MCF 10A (cell line): ENCODE measurements around the gene PLXDC2. TPM values are rescaled to one million over a fixed set of nuclear protein-coding genes. Genes with fewer than 3 reads are reported as not detected.

Source experiments
- BruUV-seq: library from RNA; stranded (reverse); fragments of 400-500 nt; replicated peaks from 2 replicates; lab custom pipeline; 2021; lab: Mats Ljungman, UMichigan
- CTCF ChIA-PET: fragments of 300-600 bp; sonication (Branson Sonifier 250); formaldehyde crosslinking; extraction: SDS; loops from one replicate; lab custom pipeline; 2021; ENCODE audit warnings: antibody characterized with exemption, inconsistent platforms; lab: Yijun Ruan, JAX
- POLR2A ChIA-PET: fragments of 300-600, 350-650 bp; sonication (Branson Sonifier 250); formaldehyde crosslinking; extraction: SDS; loops from one replicate; lab custom pipeline; 2020; ENCODE audit warnings: antibody characterized with exemption, inconsistent platforms; lab: Yijun Ruan, JAX
- DNase-seq: peaks from one replicate; pipeline ENCODE4 v3.0.0-alpha.2; 2018; ENCODE audit not compliant: unreplicated experiment
- H3K27ac Mint-ChIP-seq: one replicate; pipeline ENCODE4 v1.8.0; 2022; ENCODE audit warnings: mild to moderate bottlenecking, low read depth, mixed read lengths; ENCODE audit not compliant: unreplicated experiment
- H3K27me3 Mint-ChIP-seq: one replicate; pipeline ENCODE4 v1.8.0; 2022; ENCODE audit warnings: mixed read lengths; ENCODE audit not compliant: insufficient read depth, unreplicated experiment
- H3K36me3 Mint-ChIP-seq: one replicate; pipeline ENCODE4 v1.8.0; 2022; ENCODE audit warnings: mild to moderate bottlenecking, moderate library complexity, mixed read lengths; ENCODE audit not compliant: insufficient read depth, unreplicated experiment
- H3K4me1 Mint-ChIP-seq: one replicate; pipeline ENCODE4 v1.8.0; 2022; ENCODE audit warnings: mixed read lengths; ENCODE audit not compliant: insufficient read depth, unreplicated experiment
- H3K4me3 Mint-ChIP-seq: one replicate; pipeline ENCODE4 v1.8.0; 2022; ENCODE audit warnings: mild to moderate bottlenecking, moderate library complexity, mixed read lengths; ENCODE audit not compliant: unreplicated experiment
- H3K9me3 Mint-ChIP-seq: one replicate; pipeline ENCODE4 v1.8.0; 2022; ENCODE audit warnings: mixed read lengths; ENCODE audit not compliant: unreplicated experiment
- CTCF ChIP-seq: fragments of 200-600 bp; IDR thresholded peaks from one replicate; pipeline ENCODE4 v1.8.0; 2022; ENCODE audit warnings: antibody characterized with exemption, mild to moderate bottlenecking; ENCODE audit not compliant: unreplicated experiment
- intact Hi-C: fragments of 100-400 bp; cut with micrococcal nuclease; formaldehyde crosslinking; loops from 2 replicates; pipeline ENCODE4 v1.14.1; 2022
- total RNA-seq: library from RNA; stranded (reverse); gene quantifications from 2 replicates; pipeline ENCODE4 v1.2.3, GENCODE V29; 2022

The PLXDC2 gene
- total RNA-seq, 1 experiment from 2014 or later: 23.3 TPM

GRCh38 chr10:19977097-19977521, 160.9 kb downstream of the PLXDC2 start:
- Mint-ChIP-seq H3K36me3 (no peaks in the 10 kb centered on the region), H3K9me3 (peaks cover 9% of the 10 kb centered on the region), H3K4me1 (no peaks in the 10 kb centered on the region), H3K4me3 (no peak overlapping the region), H3K27me3 (no peaks in the 10 kb centered on the region), H3K27ac (no peak overlapping the region)
- CTCF ChIA-PET: no interaction called here
- DNase-seq: no peak
- POLR2A ChIA-PET: no interaction called here
- no peak for TF ChIP-seq CTCF
- no TSS peak for BruUV-seq
- intact Hi-C loops: no loop called here

- no peak overlapping the region for H3K27ac Mint-ChIP-seq
- POLR2A ChIA-PET: no interaction called here
- TF ChIP-seq CTCF: no peak
- no peaks in the 10 kb centered on the region for H3K36me3 Mint-ChIP-seq
- no peaks in the 10 kb centered on the region for H3K27me3 Mint-ChIP-seq
- H3K9me3 Mint-ChIP-seq: peaks cover 9% of the 10 kb centered on the region
- H3K4me1 Mint-ChIP-seq: no peaks in the 10 kb centered on the region
- no TSS peak for BruUV-seq
- CTCF ChIA-PET: no interaction called here
- no peak overlapping the region for H3K4me3 Mint-ChIP-seq
- DNase-seq: peak; percentile 22
- intact Hi-C loops: no loop called here
These were observed 163.4 kb downstream of the PLXDC2 start for GRCh38 chr10:19979628-19980027.

DNA sequence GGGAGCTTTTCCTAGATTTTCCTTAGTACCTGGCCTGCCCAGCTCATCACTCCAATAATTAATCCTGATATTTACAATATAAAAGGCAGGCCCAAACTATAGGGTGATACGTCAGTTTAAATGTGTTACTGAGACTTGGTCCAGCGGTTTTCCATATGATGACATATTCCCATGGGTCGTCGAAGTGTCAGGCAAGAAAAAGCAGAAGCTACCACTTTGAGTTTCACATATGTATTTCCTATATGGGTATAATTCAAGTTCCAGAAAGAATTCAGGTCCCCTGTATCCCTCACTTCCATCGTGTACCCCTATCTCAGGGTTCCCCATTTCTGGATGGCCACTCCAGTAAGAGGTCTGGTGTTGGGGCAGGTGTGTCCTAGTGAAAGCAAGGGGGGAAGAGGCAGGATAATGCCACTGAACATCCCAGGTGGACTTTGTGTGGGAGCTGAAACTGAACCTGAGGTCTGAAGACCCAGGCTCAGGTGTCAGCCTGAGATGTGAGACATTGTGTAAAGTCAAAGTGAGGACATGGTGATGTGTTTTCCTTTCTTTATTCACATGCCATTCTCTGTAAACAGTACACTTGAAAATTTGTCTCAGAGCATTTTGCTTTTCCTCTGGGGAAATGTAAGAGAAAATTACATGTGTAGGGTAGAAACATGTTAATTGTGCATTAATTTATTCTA, 167.8 kb downstream of the PLXDC2 start:
- no TSS peak for BruUV-seq
- POLR2A ChIA-PET: no interaction called here
- no peaks in the 10 kb centered on the region for H3K36me3 Mint-ChIP-seq
- intact Hi-C loops: no loop called here
- CTCF ChIA-PET: interaction anchor here (0.6 kb wide), 1 partner anchor 44 kb away, joined by 3 read pairs; no protein-coding TSS in a partner anchor
- H3K4me3 Mint-ChIP-seq: no peak overlapping the region
- no peaks in the 10 kb centered on the region for H3K27me3 Mint-ChIP-seq
- H3K27ac Mint-ChIP-seq: no peak overlapping the region
- no peak for DNase-seq
- no peaks in the 10 kb centered on the region for H3K9me3 Mint-ChIP-seq
- no peaks in the 10 kb centered on the region for H3K4me1 Mint-ChIP-seq
- TF ChIP-seq CTCF: no peak

- Mint-ChIP-seq H3K36me3 (no peaks in the 10 kb centered on the region), H3K4me3 (no peak overlapping the region), H3K27ac (no peak overlapping the region), H3K9me3 (no peaks in the 10 kb centered on the region), H3K4me1 (no peaks in the 10 kb centered on the region), H3K27me3 (no peaks in the 10 kb centered on the region)
- POLR2A ChIA-PET: interaction anchor here (0.7 kb wide), 1 partner anchor 1307 kb away, joined by 3 read pairs; no protein-coding TSS in a partner anchor
- BruUV-seq: no TSS peak
- DNase-seq: no peak
- intact Hi-C loops: no loop called here
- TF ChIP-seq CTCF: no peak
- CTCF ChIA-PET: interaction anchor here (0.9 kb wide), 1 partner anchor 12 kb away, joined by 4 read pairs; no protein-coding TSS in a partner anchor
These were observed 169.5 kb downstream of the PLXDC2 start for GRCh38 chr10:19985745-19986144.
